Adipocyte (in vitro differentiated cells): ENCODE results near the gene GRIN2B.

Experiments
- DNase-seq: peaks from one replicate; pipeline ENCODE4 v3.0.0-alpha.2; 2015; ENCODE audit warnings: low read depth
- H3K27me3 ChIP-seq: replicated peaks from 2 replicates; pipeline ENCODE4 v1.7.0; 2013; ENCODE audit warnings: mild to moderate bottlenecking, low read length, moderate library complexity; ENCODE audit not compliant: control insufficient read depth, insufficient read depth
- H3K36me3 ChIP-seq: 2 replicates; pipeline ENCODE4 v1.7.0; 2013; ENCODE audit warnings: low read length, mild to moderate bottlenecking, moderate library complexity; ENCODE audit not compliant: control insufficient read depth, insufficient read depth, severe bottlenecking
- H3K4me1 ChIP-seq: 2 replicates; pipeline ENCODE4 v1.7.0; 2013; ENCODE audit warnings: mild to moderate bottlenecking, low read length, moderate library complexity; ENCODE audit not compliant: control insufficient read depth, insufficient read depth
- H3K4me3 ChIP-seq: 2 replicates; pipeline ENCODE4 v1.7.0; 2013; ENCODE audit warnings: mild to moderate bottlenecking, low read length, moderate library complexity
- H3K9ac ChIP-seq: 2 replicates; pipeline ENCODE4 v1.7.0; 2013; ENCODE audit warnings: mild to moderate bottlenecking, low read length, moderate library complexity
- H3K9me3 ChIP-seq: 2 replicates; pipeline ENCODE4 v1.7.0; 2013; ENCODE audit warnings: mild to moderate bottlenecking, low read length, moderate library complexity; ENCODE audit not compliant: control insufficient read depth

Gene GRIN2B

GRCh38 chr12:13957576-13957975 lies 23.8 kb downstream of the GRIN2B start:
- Histone ChIP-seq H3K4me1 (peaks cover 17% of the 10 kb centered on the region), H3K27me3 (peaks cover 16% of the 10 kb centered on the region), H3K36me3 (no peaks in the 10 kb centered on the region), H3K9me3 (no peaks in the 10 kb centered on the region), H3K4me3 (no peak overlapping the region), H3K9ac (no peak overlapping the region)
- DNase-seq, result no peak

GRCh38 chr12:13956060-13956590 lies 25.3 kb downstream of the GRIN2B start:
- H3K9ac ChIP-seq, result no peak overlapping the region
- no peaks in the 10 kb centered on the region for H3K36me3 ChIP-seq
- no peaks in the 10 kb centered on the region for H3K9me3 ChIP-seq
- H3K27me3 ChIP-seq, result peaks cover 9% of the 10 kb centered on the region
- peaks cover 26% of the 10 kb centered on the region for H3K4me1 ChIP-seq
- H3K4me3 ChIP-seq, result no peak overlapping the region
- no peak for DNase-seq

DNA sequence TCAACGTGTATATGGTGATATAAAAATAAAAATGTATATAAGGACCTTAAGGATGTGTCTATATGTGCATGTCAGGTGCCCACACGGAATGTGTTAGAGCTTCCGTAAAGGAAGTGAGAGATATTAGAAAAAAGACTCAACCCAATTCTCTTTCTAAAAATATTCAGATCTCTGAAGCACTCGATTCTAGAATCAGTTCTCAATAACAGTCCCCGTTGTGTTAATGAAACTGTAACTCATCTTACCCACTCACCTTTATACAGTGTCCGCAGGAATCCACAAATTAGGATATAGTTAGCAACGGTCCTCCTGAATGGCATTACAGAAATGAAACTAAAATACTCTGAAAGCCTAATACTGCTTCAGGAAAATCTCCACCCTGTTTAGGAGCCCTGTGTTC lies 29.3 kb downstream of the GRIN2B start:
- Histone ChIP-seq H3K9me3 (no peaks in the 10 kb centered on the region), H3K4me3 (no peak overlapping the region), H3K36me3 (no peaks in the 10 kb centered on the region), H3K27me3 (no peaks in the 10 kb centered on the region), H3K4me1 (peaks cover 48% of the 10 kb centered on the region), H3K9ac (no peak overlapping the region)
- no peak for DNase-seq

DNA sequence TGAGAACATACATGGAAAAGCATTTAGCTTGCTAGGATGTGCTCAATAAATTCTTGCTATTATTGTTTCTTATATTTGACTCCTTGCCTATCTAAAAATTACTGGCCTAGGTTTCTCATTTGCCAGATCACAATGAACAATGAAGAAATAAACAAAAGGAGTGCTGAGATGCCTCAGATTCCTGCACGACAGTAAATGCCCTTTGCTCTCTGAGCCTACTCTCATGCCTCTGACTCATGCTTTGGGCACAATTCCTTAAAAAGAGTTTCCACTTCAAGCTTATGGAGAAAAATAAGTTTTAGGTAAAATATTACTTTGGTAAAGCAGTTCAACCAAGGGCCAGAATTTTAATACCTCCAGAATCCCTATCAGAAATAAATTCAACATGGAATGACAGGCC lies 30.9 kb downstream of the GRIN2B start:
- H3K9ac ChIP-seq, result peak overlapping the region; percentile 62
- peaks cover 54% of the 10 kb centered on the region for H3K4me1 ChIP-seq
- H3K9me3 ChIP-seq, result no peaks in the 10 kb centered on the region
- no peaks in the 10 kb centered on the region for H3K27me3 ChIP-seq
- no peak overlapping the region for H3K4me3 ChIP-seq
- no peak for DNase-seq
- H3K36me3 ChIP-seq, result no peaks in the 10 kb centered on the region

DNA sequence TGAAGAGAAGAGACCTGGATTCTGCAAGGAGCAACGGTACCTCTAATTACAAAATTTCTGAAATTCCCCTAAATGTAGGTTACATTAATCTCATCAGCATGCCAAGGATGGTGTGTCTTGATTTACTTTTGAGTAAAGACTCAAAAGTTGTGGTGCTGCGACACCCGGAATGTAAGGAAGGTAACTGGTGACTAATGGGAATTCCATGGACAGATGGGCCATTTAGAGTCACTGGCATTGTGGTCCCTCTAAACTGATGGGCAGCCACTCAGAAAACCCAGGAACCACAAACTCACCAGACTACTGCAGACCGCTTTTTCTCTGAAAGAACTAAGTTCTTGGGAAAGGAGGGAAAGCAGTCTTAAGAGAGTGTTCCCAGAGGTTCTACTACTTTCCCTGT lies 32.8 kb downstream of the GRIN2B start:
- DNase-seq, result no peak
- Histone ChIP-seq H3K36me3 (no peaks in the 10 kb centered on the region), H3K27me3 (no peaks in the 10 kb centered on the region), H3K4me1 (peaks cover 47% of the 10 kb centered on the region), H3K4me3 (no peak overlapping the region), H3K9me3 (no peaks in the 10 kb centered on the region), H3K9ac (no peak overlapping the region)

GRCh38 chr12:13947276-13947946 lies 34.0 kb downstream of the GRIN2B start:
- no peak overlapping the region for H3K9ac ChIP-seq
- no peak for DNase-seq
- H3K27me3 ChIP-seq, result no peaks in the 10 kb centered on the region
- no peaks in the 10 kb centered on the region for H3K9me3 ChIP-seq
- no peak overlapping the region for H3K4me3 ChIP-seq
- H3K4me1 ChIP-seq, result peaks cover 37% of the 10 kb centered on the region
- no peaks in the 10 kb centered on the region for H3K36me3 ChIP-seq

- no peak overlapping the region for H3K4me3 ChIP-seq
These were observed 35.8 kb downstream of the GRIN2B start for GRCh38 chr12:13945641-13946040.

DNA sequence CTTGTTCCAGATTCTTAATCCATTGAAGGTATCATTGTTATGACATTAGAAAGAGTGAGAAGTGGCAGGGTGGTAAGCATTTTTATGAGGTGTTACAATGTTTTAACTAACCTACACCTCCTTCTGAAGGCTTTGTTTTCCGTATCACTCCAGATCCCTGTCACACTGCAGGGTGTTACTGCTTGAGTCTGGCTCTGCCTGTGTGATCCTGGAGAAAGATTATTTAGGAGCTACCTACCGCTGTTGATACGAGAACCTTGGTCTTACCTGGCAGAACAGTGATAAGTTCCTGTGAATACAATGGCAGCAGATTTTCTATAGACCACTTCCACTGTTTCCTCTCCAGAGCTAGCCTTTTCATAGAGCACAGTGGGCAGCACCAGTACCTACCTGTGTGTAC lies 36.2 kb downstream of the GRIN2B start:
- H3K36me3 ChIP-seq, result no peaks in the 10 kb centered on the region
- H3K9me3 ChIP-seq, result no peaks in the 10 kb centered on the region
- no peak overlapping the region for H3K9ac ChIP-seq
- DNase-seq, result no peak
- no peaks in the 10 kb centered on the region for H3K27me3 ChIP-seq
- peaks cover 31% of the 10 kb centered on the region for H3K4me1 ChIP-seq
- no peak overlapping the region for H3K4me3 ChIP-seq

More at GRCh38 chr12:13945641-13946040, 35.8 kb downstream of the GRIN2B start:
- H3K36me3 ChIP-seq, result no peaks in the 10 kb centered on the region
- peaks cover 35% of the 10 kb centered on the region for H3K4me1 ChIP-seq
- H3K9ac ChIP-seq, result no peak overlapping the region
- no peaks in the 10 kb centered on the region for H3K9me3 ChIP-seq
- H3K27me3 ChIP-seq, result no peaks in the 10 kb centered on the region
- DNase-seq, result no peak

DNA sequence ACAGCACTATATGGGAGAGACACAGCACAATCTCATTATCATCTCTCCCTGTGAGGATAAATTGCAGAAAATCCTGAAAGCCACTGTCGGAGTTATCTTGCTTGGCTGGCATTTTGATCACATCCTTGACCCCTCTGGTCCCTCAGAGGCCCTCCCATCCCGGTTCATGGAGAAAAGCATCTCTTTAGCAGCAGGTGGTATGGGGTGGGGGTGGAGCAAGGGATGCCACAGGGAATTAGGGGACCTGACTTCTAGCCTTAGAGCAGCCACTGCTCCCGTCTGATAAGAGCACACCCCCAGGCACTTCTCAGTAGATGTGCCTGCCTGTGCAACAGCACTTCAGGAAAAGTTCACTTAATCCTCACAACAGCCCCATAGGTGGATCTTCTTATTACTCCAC lies 38.6 kb downstream of the GRIN2B start:
- no peaks in the 10 kb centered on the region for H3K27me3 ChIP-seq
- peaks cover 24% of the 10 kb centered on the region for H3K4me1 ChIP-seq
- H3K9me3 ChIP-seq, result peaks cover 9% of the 10 kb centered on the region
- DNase-seq, result no peak
- no peak overlapping the region for H3K4me3 ChIP-seq
- H3K36me3 ChIP-seq, result no peaks in the 10 kb centered on the region
- no peak overlapping the region for H3K9ac ChIP-seq

GRCh38 chr12:13941258-13942249 lies 39.8 kb downstream of the GRIN2B start:
- H3K9me3 ChIP-seq, result peaks cover 17% of the 10 kb centered on the region
- no peak overlapping the region for H3K4me3 ChIP-seq
- H3K4me1 ChIP-seq, result peaks cover 15% of the 10 kb centered on the region
- DNase-seq, result peak; percentile 0
- no peaks in the 10 kb centered on the region for H3K36me3 ChIP-seq
- peak overlapping the region; percentile 9 for H3K9ac ChIP-seq
- no peaks in the 10 kb centered on the region for H3K27me3 ChIP-seq

GRCh38 chr12:13940335-13940865 lies 41.0 kb downstream of the GRIN2B start:
- DNase-seq, result no peak
- no peak overlapping the region for H3K4me3 ChIP-seq
- H3K9ac ChIP-seq, result no peak overlapping the region
- peaks cover 10% of the 10 kb centered on the region for H3K4me1 ChIP-seq
- H3K36me3 ChIP-seq, result no peaks in the 10 kb centered on the region
- H3K9me3 ChIP-seq, result peaks cover 17% of the 10 kb centered on the region
- no peaks in the 10 kb centered on the region for H3K27me3 ChIP-seq
